ENCODE measurements around the gene NFYC.

NFYC gene

GRCh38 chr1:40798366-40799281 is 107.1 kb downstream of the NFYC start:
- DNase-seq = no peak

- no peak for DNase-seq
Measured at GRCh38 chr1:40799351-40799867, 107.9 kb downstream of the NFYC start.

GRCh38 chr1:40801742-40802077 is 110.2 kb downstream of the NFYC start:
- DNase-seq = no peak

- DNase-seq = no peak
Measured at GRCh38 chr1:40802078-40802741, 110.7 kb downstream of the NFYC start.

GRCh38 chr1:40802742-40803113 is 111.2 kb downstream of the NFYC start:
- no peak for DNase-seq

GRCh38 chr1:40803447-40803846 is 111.9 kb downstream of the NFYC start:
- no peak for DNase-seq

- DNase-seq = no peak
Measured at GRCh38 chr1:40803902-40804301, 112.4 kb downstream of the NFYC start.

GRCh38 chr1:40806240-40806639 is 114.7 kb downstream of the NFYC start:
- DNase-seq = no peak

GRCh38 chr1:40806731-40807695 is 115.5 kb downstream of the NFYC start:
- no peak for DNase-seq

- no peak for DNase-seq
Measured at GRCh38 chr1:40808002-40808401, 116.5 kb downstream of the NFYC start.

- no peak for DNase-seq
Measured at GRCh38 chr1:40808444-40808843, 116.9 kb downstream of the NFYC start.

- no peak for DNase-seq
Measured at GRCh38 chr1:40808909-40809308, 117.4 kb downstream of the NFYC start.

- DNase-seq = no peak
Measured at GRCh38 chr1:40810927-40811326, 119.4 kb downstream of the NFYC start.

GRCh38 chr1:40815420-40815819 is 123.9 kb downstream of the NFYC start:
- DNase-seq = no peak

GRCh38 chr1:40817791-40818263 is 126.3 kb downstream of the NFYC start:
- DNase-seq = no peak

- no peak for DNase-seq
Measured at GRCh38 chr1:40818264-40818961, 126.9 kb downstream of the NFYC start.

GRCh38 chr1:40819101-40819500 is 127.6 kb downstream of the NFYC start:
- DNase-seq = no peak

- no peak for DNase-seq
Measured at GRCh38 chr1:40820251-40820797, 128.8 kb downstream of the NFYC start.
